GM12891 (cell line): Measurements from ENCODE around the gene CTDNEP1.

ENCODE experiments used
- POLR2A ChIP-seq: IDR thresholded peaks from 2 replicates; pipeline ENCODE4 v1.6.1; 2011; ENCODE audit warnings: low read depth, low read length, control low read depth
- POLR2AphosphoS5 ChIP-seq: IDR thresholded peaks from 2 replicates; pipeline ENCODE4 v1.6.1; 2011; ENCODE audit warnings: low read depth, low read length, control low read depth
- SPI1 ChIP-seq: IDR thresholded peaks from 2 replicates; pipeline ENCODE4 v1.6.1; 2011; ENCODE audit warnings: low read depth, low read length, control low read depth
- TAF1 ChIP-seq: IDR thresholded peaks from 2 replicates; pipeline ENCODE4 v1.6.1; 2011; ENCODE audit warnings: low read depth, low read length, control low read depth

- TF ChIP-seq POLR2A: no peak
- no peak for TF ChIP-seq POLR2AphosphoS5
- TF ChIP-seq TAF1: no peak
- TF ChIP-seq SPI1: no peak
Observed at GRCh38 chr17:7237266-7237760, 14.2 kb downstream of the CTDNEP1 start.
